Islet of Langerhans (tissue), 1 donor: ENCODE data around the gene SLC43A2.
"Not testable (repeated sequence)": the region's sequence is repeated elsewhere in the genome, so short reads cannot be mapped to it uniquely, and the experiment has no call there.

Experiments used
- FAIRE-seq: peaks from one replicate; lab custom pipeline; 2011; peaks lifted over from hg19 to GRCh38; lab: Jason Lieb, UNC

SLC43A2 gene

DNA sequence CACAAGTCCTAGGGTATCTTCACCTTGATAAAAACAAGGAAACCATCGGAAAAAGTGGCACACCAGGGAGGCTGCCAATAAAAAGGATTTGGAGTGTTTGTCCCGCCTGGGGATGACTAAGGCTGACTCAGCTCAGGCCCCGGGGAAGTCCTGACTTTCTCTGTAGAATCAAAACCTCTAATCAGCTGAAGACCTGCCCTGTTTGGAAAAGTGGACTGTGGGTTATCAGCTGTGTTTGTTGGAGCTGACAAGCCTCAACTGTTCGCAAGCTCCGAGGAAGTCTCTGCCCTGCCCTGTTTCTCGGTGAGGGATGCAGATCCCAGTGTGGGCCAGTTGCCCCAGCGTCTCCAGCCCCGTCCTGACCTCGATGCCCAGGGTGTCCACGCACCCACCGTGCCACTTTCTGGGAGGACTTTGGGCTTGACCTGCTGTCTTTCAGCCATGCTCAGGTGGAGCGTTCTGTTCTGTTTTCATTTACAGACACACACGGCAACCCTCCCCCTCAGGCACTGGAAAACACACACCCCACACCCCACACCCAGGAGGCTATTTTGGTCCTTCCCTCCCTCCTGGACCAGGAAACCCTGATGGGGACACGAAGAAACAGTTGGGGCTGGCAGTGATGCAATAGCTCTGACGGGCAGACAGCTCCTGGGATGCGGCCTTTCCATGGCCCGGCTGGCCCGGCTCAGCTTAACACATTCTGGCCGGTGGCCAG is 38.4 kb downstream of the SLC43A2 start:
- FAIRE-seq = no peak

DNA sequence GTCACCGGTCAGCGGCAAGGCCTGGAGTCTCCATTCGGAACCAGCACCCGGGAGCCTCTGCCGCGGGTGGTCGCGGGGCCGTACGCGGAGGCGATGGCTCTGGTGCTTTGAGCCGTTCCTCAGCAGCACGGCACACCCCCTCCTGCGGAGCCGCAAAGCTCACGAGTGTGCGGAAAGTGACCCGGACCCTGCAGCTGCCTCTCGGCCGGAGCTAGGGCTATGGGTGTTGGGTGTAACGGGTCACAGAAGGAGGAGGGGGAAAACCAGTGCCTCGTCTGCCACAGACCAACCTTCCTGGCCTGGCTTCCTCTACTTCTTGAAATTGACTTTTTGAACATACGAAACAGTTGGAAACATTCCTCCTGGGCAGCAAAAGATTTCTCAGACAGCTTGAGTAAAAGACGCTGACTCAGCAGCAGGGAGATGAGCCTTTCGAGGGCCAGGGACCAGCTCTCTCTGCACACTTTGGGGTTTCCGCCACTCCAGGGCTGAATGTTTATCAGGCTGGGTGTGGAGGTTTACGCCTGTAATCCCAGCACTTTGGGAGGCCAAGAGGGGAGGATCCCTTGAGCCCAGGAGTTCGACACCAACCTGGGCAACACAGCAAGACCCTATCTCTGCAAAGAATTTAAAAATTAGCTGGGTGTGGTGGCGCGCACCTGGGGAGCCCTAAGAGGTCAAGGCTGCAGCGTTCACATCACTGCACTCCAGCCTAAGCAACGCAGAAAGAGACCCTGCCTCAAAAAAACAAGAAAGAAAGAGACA is 39.6 kb downstream of the SLC43A2 start:
- FAIRE-seq = no peak

DNA sequence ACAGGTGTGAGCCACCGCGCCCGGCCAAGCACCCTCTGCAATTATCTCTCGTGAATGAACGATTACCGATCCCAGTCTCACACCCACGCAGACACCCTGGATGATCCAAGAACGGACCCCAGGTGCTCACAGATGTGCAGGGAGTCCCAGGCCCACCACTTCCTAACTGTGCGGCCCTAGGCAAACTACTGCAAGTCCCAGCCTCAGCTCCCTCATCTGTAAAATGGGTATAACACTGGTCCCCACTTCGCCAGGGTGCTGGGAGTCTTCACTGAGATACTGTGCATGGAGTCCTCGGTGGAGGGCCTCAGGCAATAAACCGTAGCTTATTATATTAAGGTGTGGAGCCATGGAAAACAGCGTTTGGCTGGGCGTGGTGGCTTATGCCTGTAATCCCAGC is 44.5 kb downstream of the SLC43A2 start:
- no peak for FAIRE-seq

DNA sequence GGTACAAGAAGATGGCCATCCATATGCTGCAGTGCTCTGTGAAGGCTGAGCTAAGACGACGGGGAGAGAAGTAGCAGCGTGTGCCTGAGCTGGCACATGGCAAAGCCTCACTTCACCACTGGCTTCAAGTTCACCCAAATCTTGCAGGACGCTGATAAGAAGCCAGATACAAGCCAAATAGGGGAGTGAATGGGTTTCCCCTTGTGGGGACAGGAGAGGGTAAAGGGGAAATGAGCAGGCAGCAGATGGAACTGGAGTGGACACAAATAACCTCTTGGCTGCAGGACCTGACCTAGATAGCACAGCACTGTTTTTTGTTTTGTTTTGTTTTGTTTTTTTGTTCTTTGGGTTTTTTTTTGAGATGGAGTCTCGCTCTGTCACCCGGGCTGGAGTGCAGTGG is 45.1 kb downstream of the SLC43A2 start:
- no peak for FAIRE-seq

DNA sequence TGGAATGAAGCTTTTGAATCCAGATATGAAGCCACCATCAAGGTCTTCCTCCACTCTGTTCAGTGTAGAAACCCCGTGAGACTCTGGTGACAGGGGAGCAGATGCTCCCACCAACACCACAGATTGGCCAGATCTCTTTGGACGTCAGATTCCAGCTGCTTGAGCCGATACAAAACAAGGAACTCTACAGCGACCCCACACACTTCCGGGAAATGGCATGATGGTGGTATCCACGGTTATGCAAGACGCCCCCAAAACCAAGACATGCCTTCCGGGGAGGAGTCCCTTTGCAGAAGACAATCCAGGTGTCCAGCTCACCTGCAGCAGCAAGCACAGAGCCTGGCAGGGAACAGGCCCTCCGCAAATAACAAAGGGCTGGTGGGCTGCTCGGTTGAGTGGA is 46.3 kb downstream of the SLC43A2 start:
- FAIRE-seq = no peak

DNA sequence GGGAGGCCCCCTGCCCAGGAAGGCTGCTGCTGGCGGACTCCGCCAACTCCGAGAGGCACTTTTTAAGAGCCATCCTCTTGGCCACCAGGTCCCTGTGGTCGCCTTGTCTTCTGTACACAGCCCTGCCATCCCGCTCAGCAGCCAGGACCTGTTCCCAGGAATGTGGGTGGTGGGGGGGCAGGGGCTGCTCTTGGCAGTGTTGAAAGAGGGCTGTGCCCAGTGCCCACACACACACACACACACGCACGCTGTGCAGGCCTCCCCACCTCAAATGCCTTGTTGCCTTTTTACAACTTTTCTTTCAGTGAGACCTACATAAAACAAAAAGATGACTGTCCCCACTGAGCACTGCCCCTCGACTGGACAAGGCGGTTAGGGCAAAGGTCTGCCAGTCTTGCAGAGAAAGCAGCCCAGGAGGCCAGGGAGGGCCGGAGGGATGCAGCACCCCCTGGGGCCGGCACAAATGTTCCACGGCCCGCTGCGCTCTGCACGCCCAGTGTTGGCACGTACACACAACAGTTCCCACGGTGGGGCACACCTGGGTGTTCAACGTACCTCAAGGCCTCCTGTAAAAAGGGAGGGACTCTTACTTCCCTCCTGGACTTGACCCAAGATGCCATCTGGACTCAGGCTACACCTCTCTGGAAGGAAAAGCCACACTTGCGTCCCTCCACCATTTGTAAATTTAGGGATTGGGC is 47.5 kb downstream of the SLC43A2 start:
- no peak for FAIRE-seq

DNA sequence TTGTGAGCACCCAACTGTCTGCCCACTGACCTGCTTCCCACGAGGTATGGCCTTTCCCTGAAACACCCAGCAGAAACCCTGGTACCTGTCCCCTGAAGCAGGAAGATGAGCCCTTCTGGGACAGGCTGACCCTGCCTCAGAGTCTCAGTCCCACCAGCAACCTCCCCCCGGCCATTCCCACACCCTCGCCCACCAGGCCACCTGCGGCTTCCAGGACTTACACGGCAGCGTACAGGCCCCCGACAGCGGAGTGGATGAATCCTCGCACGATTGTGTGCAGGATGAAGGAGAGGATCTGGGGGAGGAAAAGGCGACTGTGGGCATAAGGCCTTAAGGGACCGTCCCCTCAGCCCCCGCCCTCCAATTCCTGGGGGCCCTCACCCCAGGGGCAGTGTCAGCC is 50.6 kb downstream of the SLC43A2 start:
- FAIRE-seq = no peak

DNA sequence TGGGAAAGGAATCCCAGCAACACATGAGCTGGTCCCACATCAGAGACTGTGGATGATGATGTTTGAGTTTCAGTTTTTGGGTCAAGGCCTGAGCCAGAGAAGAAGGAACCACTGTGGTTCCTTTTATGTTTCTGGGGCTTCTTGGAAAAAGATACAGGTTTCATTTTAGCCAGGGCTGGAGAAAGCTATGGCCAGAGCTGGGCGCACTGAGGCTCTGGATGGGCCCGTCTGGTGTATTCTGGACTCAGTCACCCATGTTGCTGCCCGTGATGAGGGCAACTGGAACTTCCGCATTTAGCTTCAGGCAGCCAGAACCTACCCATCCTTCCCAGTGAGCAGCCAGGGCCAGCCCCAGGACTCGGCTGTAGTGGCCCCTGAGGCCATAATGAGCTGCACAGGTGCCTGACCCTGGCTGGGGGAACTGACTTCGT is 51.0 kb downstream of the SLC43A2 start:
- FAIRE-seq = no peak

DNA sequence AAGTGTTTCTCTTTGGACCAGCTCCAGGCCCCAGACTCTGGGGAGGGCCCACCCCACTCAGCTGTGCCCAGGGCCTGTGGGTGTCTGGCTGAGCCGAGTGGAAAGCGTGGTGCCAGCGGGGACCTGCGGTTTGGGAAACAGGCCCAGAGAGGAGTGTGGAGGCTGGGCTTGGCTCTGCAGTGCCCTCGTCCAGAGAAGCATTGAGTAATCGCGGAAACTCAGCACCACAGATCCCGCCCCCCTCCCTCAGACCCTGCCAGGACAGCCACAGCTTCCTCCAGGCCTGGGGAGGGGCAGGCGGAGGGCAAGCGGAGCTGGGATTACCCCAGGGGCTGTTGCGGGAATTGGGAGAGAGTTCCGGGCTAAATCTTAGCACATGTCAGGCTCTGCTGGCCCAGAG is 51.5 kb downstream of the SLC43A2 start:
- no peak for FAIRE-seq

DNA sequence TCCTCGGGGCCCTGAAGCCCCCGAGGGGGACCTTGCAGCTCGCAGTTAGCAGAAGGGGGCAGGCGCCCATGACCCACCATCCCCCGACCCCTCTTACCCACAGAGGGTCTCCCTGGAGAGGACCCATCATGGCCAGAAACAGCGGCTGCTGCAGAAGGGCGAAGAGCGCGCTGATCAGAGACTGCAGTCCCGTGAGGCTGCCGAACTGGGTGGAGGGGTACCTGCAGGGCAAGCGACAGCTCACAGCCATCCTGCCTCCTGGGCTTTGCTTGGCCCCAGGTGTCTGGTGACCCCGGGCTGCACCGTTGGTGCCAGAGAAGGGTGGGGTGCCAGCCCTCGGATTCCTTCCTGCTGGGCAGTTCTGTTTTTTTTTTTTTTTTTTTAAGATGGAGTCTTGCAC is 52.1 kb downstream of the SLC43A2 start:
- FAIRE-seq = no peak

DNA sequence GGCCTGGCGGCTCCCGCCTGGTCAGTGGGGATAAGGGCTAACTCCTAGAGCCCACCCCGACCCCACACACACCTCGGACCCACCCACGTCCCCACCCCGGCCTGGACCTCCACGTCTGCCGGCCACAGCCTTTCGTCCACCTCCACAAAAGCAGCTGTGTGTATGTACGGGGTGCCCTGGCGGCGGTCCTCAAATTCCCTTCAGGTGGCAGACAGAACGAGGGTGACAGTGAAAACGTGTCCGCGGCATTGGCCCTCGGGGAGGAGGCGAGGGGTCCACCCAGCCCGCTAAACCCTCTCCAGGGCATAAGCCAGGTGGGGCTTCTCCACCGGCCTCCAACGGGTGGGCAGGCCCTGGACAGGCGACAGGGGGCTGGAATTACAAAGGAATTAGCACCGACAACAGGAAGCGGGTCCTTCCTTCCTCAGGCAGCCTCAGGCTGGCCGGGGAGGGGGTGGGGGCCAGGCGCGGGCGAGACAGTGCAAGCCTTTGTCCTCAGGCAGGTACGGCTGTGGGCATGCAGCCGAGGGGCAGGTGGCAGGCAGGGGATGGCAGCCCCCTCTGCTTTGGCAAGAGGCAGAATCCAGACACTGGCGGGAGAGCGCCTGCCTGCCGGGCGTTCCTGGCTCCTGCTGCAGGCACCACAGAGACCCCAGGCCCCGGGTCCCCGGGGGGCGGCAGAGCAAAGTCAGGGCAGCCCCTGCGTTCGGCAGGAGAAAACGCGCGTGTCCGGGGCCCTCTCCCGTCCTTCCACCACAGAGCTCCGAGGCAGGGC is 53.8 kb downstream of the SLC43A2 start:
- no peak for FAIRE-seq

DNA sequence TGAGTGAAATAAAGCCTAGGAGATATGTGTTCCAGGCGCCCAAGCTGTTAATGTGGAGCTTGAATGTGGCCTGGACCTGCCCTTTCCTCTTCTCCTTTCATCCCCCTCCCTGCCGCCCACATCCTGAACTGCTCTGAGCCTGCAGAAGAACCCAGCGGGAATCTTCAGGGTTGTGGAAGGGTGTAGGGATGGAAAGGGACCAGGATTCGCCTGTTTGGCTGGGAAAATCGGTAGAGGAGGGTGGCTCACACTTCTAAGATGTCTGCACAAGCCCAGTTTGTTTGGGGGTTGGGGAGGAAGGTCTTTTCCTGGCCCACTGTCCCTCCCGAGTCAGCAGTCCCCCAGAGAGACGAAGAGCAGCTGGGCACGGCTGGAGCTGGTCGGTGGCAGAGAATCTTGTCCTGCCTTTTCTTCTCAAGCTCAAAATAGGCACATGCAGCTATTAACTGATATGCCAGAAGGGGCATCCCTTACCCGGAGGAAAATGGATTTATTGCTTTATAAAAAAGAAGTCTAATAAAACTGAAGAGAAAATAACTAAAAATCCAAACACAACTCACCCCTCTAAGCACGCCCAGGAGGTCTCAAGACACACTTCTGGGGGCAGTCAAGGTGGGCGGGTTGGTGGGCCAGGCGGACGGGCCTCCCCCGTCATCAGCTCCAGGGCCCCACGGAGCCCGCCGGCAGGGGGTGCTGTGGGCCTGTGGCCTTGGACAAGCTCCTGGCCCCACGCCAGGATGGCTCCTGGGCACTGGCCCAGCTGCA is 54.5 kb downstream of the SLC43A2 start:
- no peak for FAIRE-seq

DNA sequence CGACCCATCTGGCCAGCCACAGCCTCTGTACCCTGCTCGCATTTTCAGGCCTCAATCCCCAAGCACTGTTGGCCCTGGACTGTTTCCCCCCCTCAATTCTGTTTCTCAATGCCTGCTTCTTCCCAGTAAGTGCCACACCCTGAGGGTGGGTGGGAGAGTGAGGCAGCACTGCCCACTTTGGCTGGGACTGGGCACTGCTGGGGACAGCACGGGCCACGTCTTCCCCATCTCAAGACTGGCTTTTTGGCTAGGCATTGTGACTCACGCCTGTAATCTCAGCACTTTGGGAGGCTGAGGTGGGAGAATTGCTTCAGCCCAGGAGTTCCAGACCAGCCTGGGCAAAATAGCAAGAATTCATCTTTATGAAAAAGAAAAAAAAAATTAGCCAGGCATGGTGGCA is 56.0 kb downstream of the SLC43A2 start:
- FAIRE-seq = not testable (repeated sequence)

DNA sequence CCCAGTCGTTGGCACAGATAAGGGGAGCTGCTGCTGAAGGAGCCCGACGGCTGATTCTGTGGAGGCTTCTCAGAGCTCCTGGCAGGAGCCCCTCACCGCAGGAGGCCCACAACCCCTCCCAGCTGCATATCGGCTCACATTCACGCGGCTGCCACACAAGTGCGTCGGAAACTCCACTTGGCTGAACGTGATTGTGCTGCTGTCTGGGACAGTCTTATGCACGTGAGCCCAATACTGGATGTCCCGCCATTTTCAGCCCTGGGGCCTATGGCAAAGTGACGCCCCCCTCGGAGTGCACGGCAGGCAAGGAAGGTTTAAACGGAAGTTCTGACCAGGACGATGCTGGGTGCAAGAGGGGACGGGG is 57.3 kb downstream of the SLC43A2 start:
- no peak for FAIRE-seq

DNA sequence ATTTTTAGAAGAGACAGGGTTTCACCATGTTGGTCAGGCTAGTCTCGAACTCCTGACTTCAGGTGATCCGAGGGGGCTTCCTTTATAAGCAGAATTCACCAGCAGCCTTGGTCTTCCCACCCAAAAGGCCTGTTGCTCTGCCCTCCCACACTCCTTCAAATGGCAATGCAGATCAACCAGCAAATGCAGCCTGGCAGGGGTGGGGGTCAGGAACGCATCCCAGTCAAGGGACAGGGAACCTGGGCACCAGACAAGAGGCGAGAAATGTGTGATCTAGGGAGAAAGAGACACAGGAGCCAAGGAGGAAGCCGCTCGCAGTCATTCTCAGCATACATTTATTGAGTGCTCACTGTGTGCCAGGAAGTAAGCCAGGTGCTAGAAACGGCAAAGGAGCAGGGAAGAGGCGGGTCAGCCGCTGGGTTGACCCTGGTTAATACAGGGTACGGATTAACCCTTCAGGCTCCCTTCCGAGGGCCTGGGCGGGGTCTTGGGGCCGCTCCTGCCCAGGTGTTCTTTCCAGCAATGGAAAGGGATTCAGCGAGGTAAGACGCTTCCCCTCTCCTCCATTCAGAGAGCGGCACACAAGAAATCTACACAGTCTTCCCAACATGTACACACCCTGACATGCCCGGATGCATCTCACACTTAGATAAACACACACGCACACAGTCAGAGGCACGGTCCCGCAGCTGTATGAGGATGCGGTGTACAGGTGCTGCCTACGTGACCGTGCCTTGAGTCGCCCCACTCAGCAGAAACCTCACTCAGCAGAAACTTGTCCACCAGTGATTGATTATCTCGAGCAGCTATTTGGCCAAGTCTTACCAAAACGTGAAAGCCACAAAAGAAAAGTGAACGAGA is 59.5 kb downstream of the SLC43A2 start:
- FAIRE-seq = no peak

DNA sequence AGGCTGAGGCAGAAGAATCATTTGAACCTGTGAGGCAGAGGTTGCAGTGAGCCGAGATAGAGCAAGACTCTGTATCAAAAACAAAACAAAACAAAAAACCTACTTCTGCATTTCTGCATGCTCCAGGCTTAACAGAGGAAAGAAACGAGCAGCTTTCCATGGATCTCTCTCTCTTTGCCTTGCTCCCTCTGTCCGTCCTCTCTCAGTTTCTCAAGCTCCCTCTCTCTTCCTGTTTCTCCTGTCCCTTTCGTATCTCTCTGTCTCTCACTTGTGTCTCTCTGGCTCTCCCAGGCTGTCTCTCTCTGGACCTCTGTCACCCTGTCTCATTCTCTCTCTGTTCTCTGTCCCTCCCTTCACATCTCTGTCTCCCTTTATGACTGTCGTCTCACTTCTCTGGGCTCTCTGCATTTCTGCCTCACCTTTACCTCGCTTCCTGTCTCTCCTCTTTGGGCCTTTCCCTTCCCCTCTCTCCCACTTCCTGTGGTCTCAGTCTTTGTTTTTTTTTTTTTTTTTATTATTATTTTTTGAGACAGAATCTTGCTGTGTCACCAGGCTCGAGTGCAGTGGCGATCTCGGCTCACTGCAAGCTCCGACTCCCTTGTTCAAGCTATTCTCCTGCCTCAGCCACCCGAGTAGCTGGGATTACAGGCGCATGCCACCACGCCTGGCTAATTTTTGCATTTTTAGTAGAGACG is 62.0 kb downstream of the SLC43A2 start:
- no peak for FAIRE-seq

DNA sequence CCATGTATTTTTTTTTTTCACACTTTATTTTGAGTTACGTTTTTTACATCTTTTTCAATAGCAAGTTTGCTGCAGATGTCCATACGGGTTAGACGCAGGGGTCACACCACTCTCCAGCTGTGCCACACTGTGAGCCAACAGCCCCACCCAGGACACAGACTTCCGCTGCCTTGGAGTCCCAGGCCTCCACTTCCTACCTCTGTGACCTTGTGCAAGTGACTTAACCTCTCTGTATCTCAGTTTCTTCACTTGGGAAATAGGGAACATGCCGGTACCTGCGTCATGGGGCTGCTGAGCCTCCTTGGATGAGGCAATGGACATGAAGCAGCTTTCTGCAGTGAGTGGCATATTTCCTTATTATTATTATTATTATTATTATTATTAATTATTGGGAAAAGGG is 62.8 kb downstream of the SLC43A2 start:
- no peak for FAIRE-seq

DNA sequence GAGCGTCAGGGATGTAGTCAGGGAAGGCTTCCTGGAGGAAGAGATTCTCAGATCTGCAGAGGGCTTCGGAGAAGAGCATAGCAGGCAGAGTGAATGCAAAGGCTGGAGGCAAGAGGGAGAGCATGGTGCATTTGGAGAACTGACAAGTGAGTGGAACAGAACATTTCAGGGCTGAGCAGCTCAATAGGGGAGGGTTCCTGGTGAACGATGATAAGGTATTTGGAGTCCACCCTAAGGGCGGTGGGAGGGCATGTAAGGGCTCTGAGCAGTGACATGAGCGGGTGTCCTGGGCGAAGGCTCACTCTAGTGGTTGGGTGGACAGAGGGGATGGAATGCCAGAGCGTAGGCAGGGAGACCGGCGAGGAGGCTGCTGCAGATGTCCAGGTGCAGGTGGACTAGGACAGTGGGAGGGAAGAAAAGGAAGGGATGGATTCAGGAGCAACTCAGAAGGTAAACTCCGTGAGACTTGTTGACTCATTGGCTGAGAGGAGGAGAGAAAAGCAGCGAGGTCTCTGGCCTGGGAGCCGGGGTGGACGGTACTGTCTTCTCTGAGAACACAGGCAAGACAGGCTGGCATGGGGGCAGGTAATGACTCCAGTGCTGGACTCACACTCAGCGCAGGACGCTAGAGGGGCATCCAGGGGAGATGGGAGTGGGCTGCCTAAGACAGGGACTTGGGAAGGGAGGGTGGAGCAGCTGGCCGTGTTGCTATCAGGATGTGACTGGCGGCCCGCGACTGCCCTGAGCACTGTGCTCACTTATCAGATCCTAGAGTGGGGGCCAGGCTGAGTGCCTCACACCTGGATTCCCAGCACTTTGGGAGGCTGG is 64.6 kb downstream of the SLC43A2 start:
- FAIRE-seq = no peak

DNA sequence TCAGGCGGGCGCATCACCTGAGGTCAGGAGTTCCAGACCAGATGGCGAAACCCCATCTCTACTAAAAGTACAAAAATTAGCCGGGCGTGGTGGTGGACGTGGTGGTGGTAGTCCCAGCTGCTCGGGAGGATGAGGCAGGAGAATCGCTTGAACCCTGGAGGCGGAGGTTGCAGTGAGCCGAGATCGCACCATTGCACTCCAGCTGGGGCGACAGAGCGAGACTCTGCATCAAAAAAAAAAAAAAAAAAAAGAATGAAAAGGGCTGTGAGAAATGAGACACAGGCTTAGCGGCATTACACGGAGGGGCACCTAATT is 65.2 kb downstream of the SLC43A2 start:
- FAIRE-seq = not testable (repeated sequence)
